ENCODE data around the gene CDT1.

- TF ChIP-seq POLR2AphosphoS5 (IDR thresholded peaks at IDR 0.05; ENCODE audit: borderline replicate concordance, low read depth, low read length) (no peak), EZH2 (IDR thresholded peaks at IDR 0.05) (no peak)
These were observed 27.8 kb upstream of the CDT1 start for GRCh38 chr16:88775825-88776224.
